Neural cell (in vitro differentiated cells): Measurements from ENCODE around the gene WSB1. TPM values are rescaled to one million over a fixed set of nuclear protein-coding genes. Genes with fewer than 3 reads are reported as not detected.

Source experiments
- H2AFZ ChIP-seq: fragments of 200-600, 300-800 bp; sonication (generic), shearing (Covaris generic); 2 replicates; pipeline ENCODE4 v1.6.0; 2014; ENCODE audit warnings: low read depth, mild to moderate bottlenecking, antibody characterized with exemption, low read length, moderate library complexity
- H3F3A ChIP-seq: fragments of 200-600 bp; shearing (Covaris generic); 2 replicates; pipeline ENCODE4 v1.6.1; 2016; ENCODE audit warnings: mild to moderate bottlenecking, moderate library complexity, mixed read lengths, antibody characterized with exemption, low read length; ENCODE audit not compliant: insufficient read depth, poor library complexity, severe bottlenecking
- H3K27ac ChIP-seq: fragments of 200-600, 300-800 bp; sonication (generic), shearing (Covaris generic); 2 replicates; pipeline ENCODE4 v1.5.1; 2014; ENCODE audit warnings: mild to moderate bottlenecking, low read length, moderate library complexity
- H3K27me3 ChIP-seq: fragments of 300-800, 200-600 bp; sonication (generic), shearing (Covaris generic); 2 replicates; pipeline ENCODE4 v1.6.0; 2014; ENCODE audit warnings: mild to moderate bottlenecking, low read depth, low read length, moderate library complexity; ENCODE audit not compliant: insufficient read depth
- H3K36me3 ChIP-seq: fragments of 300-800, 200-600 bp; sonication (generic), shearing (Covaris generic); 2 replicates; pipeline ENCODE4 v1.5.1; 2014; ENCODE audit warnings: mild to moderate bottlenecking, antibody characterized with exemption, low read length, moderate library complexity; ENCODE audit not compliant: insufficient read depth
- H3K4me2 ChIP-seq: fragments of 300-800, 200-600 bp; sonication (generic), shearing (Covaris generic); 2 replicates; pipeline ENCODE4 v1.6.0; 2014; ENCODE audit warnings: mild to moderate bottlenecking, low read length
- H3K4me3 ChIP-seq: fragments of 300-800, 200-600 bp; sonication (generic), shearing (Covaris generic); 2 replicates; pipeline ENCODE4 v1.5.1; 2014; ENCODE audit warnings: mild to moderate bottlenecking, low read length, moderate library complexity
- H3K79me2 ChIP-seq: fragments of 200-600 bp; shearing (Covaris generic); replicated peaks from 2 replicates; pipeline ENCODE4 v1.6.0; 2014; ENCODE audit warnings: mild to moderate bottlenecking, low read length, moderate library complexity; ENCODE audit not compliant: insufficient read depth
- H3K9ac ChIP-seq: fragments of 300-800, 200-600 bp; sonication (generic), shearing (Covaris generic); 2 replicates; pipeline ENCODE4 v1.6.1; 2016; ENCODE audit warnings: mild to moderate bottlenecking, low read length, mixed read lengths
- H3K9me2 ChIP-seq: fragments of 200-600 bp; shearing (Covaris generic); 2 replicates; pipeline ENCODE4 v1.6.1; 2016; ENCODE audit warnings: mild to moderate bottlenecking, low read length, mixed read lengths; ENCODE audit not compliant: insufficient read depth
- H3K9me3 ChIP-seq: fragments of 200-600, 300-800 bp; sonication (generic), shearing (Covaris generic); 2 replicates; pipeline ENCODE4 v1.6.1; 2016; ENCODE audit warnings: mild to moderate bottlenecking, mixed run types, low read length, moderate library complexity, mixed read lengths
- H4K20me1 ChIP-seq: fragments of 200-600 bp; shearing (Covaris generic); 2 replicates; pipeline ENCODE4 v1.6.1; 2016; ENCODE audit warnings: mild to moderate bottlenecking, mixed run types; ENCODE audit not compliant: insufficient read depth
- CTCF ChIP-seq: fragments of 450-650 bp; IDR thresholded peaks from 2 replicates; pipeline ENCODE4 v1.5.1; 2014; ENCODE audit warnings: antibody characterized with exemption, mild to moderate bottlenecking, moderate library complexity; ENCODE audit not compliant: poor library complexity, severe bottlenecking
- EP300 ChIP-seq: fragments of 450-650 bp; conservative IDR thresholded peaks from 2 replicates; pipeline ENCODE4 v1.6.1; 2014; ENCODE audit warnings: antibody characterized with exemption, mild to moderate bottlenecking, moderate library complexity; ENCODE audit not compliant: poor library complexity, severe bottlenecking
- EZH2 ChIP-seq: fragments of 200-600, 300-800 bp; shearing (Covaris generic), sonication (generic); IDR thresholded peaks from 2 replicates; pipeline ENCODE4 v1.6.1; 2014; ENCODE audit warnings: antibody characterized with exemption, low read length, borderline replicate concordance, mild to moderate bottlenecking; ENCODE audit not compliant: insufficient read depth, poor library complexity, severe bottlenecking
- MXI1 ChIP-seq: fragments of 450-650 bp; conservative IDR thresholded peaks from 2 replicates; pipeline ENCODE4 v1.6.1; 2014; ENCODE audit warnings: antibody characterized with exemption, mild to moderate bottlenecking; ENCODE audit not compliant: poor library complexity, severe bottlenecking
- POLR2AphosphoS5 ChIP-seq: IDR thresholded peaks from 2 replicates; pipeline ENCODE4 v1.6.1; 2012
- RAD21 ChIP-seq: fragments of 450-650 bp; conservative IDR thresholded peaks from 2 replicates; pipeline ENCODE4 v1.6.1; 2014; ENCODE audit warnings: antibody characterized with exemption, mild to moderate bottlenecking, moderate library complexity
- SMC3 ChIP-seq: fragments of 450-650 bp; conservative IDR thresholded peaks from 2 replicates; pipeline ENCODE4 v1.6.1; 2014; ENCODE audit warnings: antibody characterized with exemption, mild to moderate bottlenecking, moderate library complexity; ENCODE audit not compliant: poor library complexity
- TAF1 ChIP-seq: IDR thresholded peaks from 2 replicates; pipeline ENCODE4 v1.6.1; 2012; ENCODE audit warnings: low read depth
- polyA plus RNA-seq: library from polyadenylated mRNA; depleted of rRNA; stranded (reverse); fragments of >200 nt; gene quantifications from 2 replicates; pipeline ENCODE4 v1.2.3, GENCODE V29; 2014
- TF ChIP-seq, protein P1 (sequence below): IDR thresholded peaks from 2 replicates; pipeline ENCODE4 v1.6.1; 2012; ENCODE audit warnings: borderline replicate concordance

The WSB1 gene
- polyA plus RNA-seq, 1 donor from 2014 or later = 1,828 TPM

GRCh38 chr17:27322690-27323508 lies 29.0 kb downstream of the WSB1 start:
- Histone ChIP-seq H3K4me2 (no peak overlapping the region), H3K27ac (no peak overlapping the region), H3F3A (no peaks in the 10 kb centered on the region), H3K9ac (no peak overlapping the region), H3K36me3 (no peaks in the 10 kb centered on the region), H3K79me2 (no peaks in the 10 kb centered on the region), H3K9me3 (no peaks in the 10 kb centered on the region), H2AFZ (no peak overlapping the region), H3K27me3 (no peaks in the 10 kb centered on the region), H4K20me1 (no peaks in the 10 kb centered on the region), H3K4me3 (no peak overlapping the region), H3K9me2 (no peaks in the 10 kb centered on the region)
- TF ChIP-seq MXI1 (no peak), SMC3 (no peak), POLR2AphosphoS5 (no peak), RAD21 (no peak), CTCF (no peak)
- TF ChIP-seq, protein P1, sequence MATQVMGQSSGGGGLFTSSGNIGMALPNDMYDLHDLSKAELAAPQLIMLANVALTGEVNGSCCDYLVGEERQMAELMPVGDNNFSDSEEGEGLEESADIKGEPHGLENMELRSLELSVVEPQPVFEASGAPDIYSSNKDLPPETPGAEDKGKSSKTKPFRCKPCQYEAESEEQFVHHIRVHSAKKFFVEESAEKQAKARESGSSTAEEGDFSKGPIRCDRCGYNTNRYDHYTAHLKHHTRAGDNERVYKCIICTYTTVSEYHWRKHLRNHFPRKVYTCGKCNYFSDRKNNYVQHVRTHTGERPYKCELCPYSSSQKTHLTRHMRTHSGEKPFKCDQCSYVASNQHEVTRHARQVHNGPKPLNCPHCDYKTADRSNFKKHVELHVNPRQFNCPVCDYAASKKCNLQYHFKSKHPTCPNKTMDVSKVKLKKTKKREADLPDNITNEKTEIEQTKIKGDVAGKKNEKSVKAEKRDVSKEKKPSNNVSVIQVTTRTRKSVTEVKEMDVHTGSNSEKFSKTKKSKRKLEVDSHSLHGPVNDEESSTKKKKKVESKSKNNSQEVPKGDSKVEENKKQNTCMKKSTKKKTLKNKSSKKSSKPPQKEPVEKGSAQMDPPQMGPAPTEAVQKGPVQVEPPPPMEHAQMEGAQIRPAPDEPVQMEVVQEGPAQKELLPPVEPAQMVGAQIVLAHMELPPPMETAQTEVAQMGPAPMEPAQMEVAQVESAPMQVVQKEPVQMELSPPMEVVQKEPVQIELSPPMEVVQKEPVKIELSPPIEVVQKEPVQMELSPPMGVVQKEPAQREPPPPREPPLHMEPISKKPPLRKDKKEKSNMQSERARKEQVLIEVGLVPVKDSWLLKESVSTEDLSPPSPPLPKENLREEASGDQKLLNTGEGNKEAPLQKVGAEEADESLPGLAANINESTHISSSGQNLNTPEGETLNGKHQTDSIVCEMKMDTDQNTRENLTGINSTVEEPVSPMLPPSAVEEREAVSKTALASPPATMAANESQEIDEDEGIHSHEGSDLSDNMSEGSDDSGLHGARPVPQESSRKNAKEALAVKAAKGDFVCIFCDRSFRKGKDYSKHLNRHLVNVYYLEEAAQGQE = no peak

GRCh38 chr17:27323538-27324215 lies 29.8 kb downstream of the WSB1 start:
- H2AFZ ChIP-seq = no peak overlapping the region
- no peaks in the 10 kb centered on the region for H3K36me3 ChIP-seq
- H3K4me3 ChIP-seq = no peak overlapping the region
- no peaks in the 10 kb centered on the region for H3K9me2 ChIP-seq
- no peak overlapping the region for H3K4me2 ChIP-seq
- no peak overlapping the region for H3K27ac ChIP-seq
- no peaks in the 10 kb centered on the region for H3K9me3 ChIP-seq
- no peaks in the 10 kb centered on the region for H3K27me3 ChIP-seq
- H3K79me2 ChIP-seq = no peaks in the 10 kb centered on the region
- no peaks in the 10 kb centered on the region for H4K20me1 ChIP-seq
- no peak overlapping the region for H3K9ac ChIP-seq
- no peaks in the 10 kb centered on the region for H3F3A ChIP-seq
- TF ChIP-seq CTCF (no peak), POLR2AphosphoS5 (no peak), TAF1 (no peak), EZH2 (no peak), MXI1 (no peak), EP300 (no peak), SMC3 (no peak)
- TF ChIP-seq, protein P1 = no peak
